HepG2 (cell line): ENCODE data around the gene MCM8. TPM values are rescaled to one million over a fixed set of nuclear protein-coding genes. Genes with fewer than 3 reads are reported as not detected.
A peak's percentile ranks its signal among the peaks of the same experiment; 100 is the strongest.

Experiments used
- ATRX ChIP-seq: sonication (generic); formaldehyde crosslinking; IDR thresholded peaks from 2 replicates; pipeline ENCODE4 v1.4.0; 2020; ENCODE audit warnings: missing genetic modification reagents, borderline replicate concordance
- DNMT3B ChIP-seq: conservative IDR thresholded peaks from 2 replicates; pipeline ENCODE4 v1.6.1; 2016; ENCODE audit warnings: missing biosample characterization, control low read depth
- GATAD2A ChIP-seq: IDR thresholded peaks from 2 replicates; pipeline ENCODE4 v1.6.1; 2016
- HCFC1 ChIP-seq: fragments of 150-350 bp; IDR thresholded peaks from 2 replicates; pipeline ENCODE4 v1.6.1; 2014; ENCODE audit warnings: low read depth, low read length
- HNF1B ChIP-seq: sonication (generic); formaldehyde crosslinking; IDR thresholded peaks from 2 replicates; pipeline ENCODE4 v1.5.1; 2020; ENCODE audit warnings: mild to moderate bottlenecking, moderate library complexity, missing genetic modification reagents
- MAX ChIP-seq: IDR thresholded peaks from 2 replicates; pipeline ENCODE4 v1.6.1; 2012; ENCODE audit warnings: inconsistent platforms
- MED1 ChIP-seq: sonication (generic); formaldehyde crosslinking; IDR thresholded peaks from 2 replicates; pipeline ENCODE4 v1.4.0; 2020; ENCODE audit warnings: missing genetic modification reagents
- MEIS1 ChIP-seq: sonication (generic); formaldehyde crosslinking; IDR thresholded peaks from 2 replicates; pipeline ENCODE4 v1.9.0; 2021; ENCODE audit warnings: mild to moderate bottlenecking, missing genetic modification reagents, moderate library complexity, borderline replicate concordance
- NFYC ChIP-seq: IDR thresholded peaks from 2 replicates; pipeline ENCODE4 v1.6.1; 2016; ENCODE audit warnings: missing genetic modification reagents, missing compliant biosample characterization
- NR2F1 ChIP-seq, 2 experiments: fragments of 450-650 bp in 1 of 2; formaldehyde crosslinking in 1 of 2; IDR thresholded peaks; 2 replicates each; pipeline versions ENCODE4 v1.5.0 to v1.6.1; 2016 to 2020; ENCODE audit warnings: mild to moderate bottlenecking in 1 of 2, missing compliant biosample characterization in 1 of 2, missing genetic modification reagents in 1 of 2, moderate library complexity in 1 of 2
- ZBTB1 ChIP-seq: sonication (generic); formaldehyde crosslinking; IDR thresholded peaks from 2 replicates; pipeline ENCODE4 v1.4.0; 2020; ENCODE audit warnings: missing genetic modification reagents, borderline replicate concordance
- ZBTB46 ChIP-seq: sonication (generic); formaldehyde crosslinking; IDR thresholded peaks from 2 replicates; pipeline ENCODE4 v1.4.0; 2020; ENCODE audit warnings: mild to moderate bottlenecking, missing genetic modification reagents, borderline replicate concordance
- ZBTB7B ChIP-seq: sonication (generic); formaldehyde crosslinking; IDR thresholded peaks from 2 replicates; pipeline ENCODE4 v1.4.0; 2020; ENCODE audit warnings: missing genetic modification reagents
- ZC3H4 ChIP-seq: sonication (generic); formaldehyde crosslinking; IDR thresholded peaks from 2 replicates; pipeline ENCODE4 v1.4.0; 2020; ENCODE audit warnings: missing genetic modification reagents, borderline replicate concordance
- ZFP36L2 ChIP-seq: sonication (generic); formaldehyde crosslinking; IDR thresholded peaks from 2 replicates; pipeline ENCODE4 v1.4.0; 2020; ENCODE audit warnings: missing genetic modification reagents
- ZNF136 ChIP-seq: sonication (generic); formaldehyde crosslinking; IDR thresholded peaks from 2 replicates; pipeline ENCODE4 v1.8.1; 2022; ENCODE audit warnings: low read depth, mild to moderate bottlenecking, moderate library complexity, missing genetic modification reagents
- ZNF44 ChIP-seq: sonication (generic); formaldehyde crosslinking; IDR thresholded peaks from 2 replicates; pipeline ENCODE4 v1.5.1; 2020; ENCODE audit warnings: mild to moderate bottlenecking, missing genetic modification reagents
- ZNF564 ChIP-seq: sonication (generic); formaldehyde crosslinking; IDR thresholded peaks from 2 replicates; pipeline ENCODE4 v1.8.1; 2023; ENCODE audit warnings: mild to moderate bottlenecking, missing genetic modification reagents
- ZNF691 ChIP-seq: sonication (generic); formaldehyde crosslinking; IDR thresholded peaks from 2 replicates; pipeline ENCODE4 v1.4.0; 2020; ENCODE audit warnings: missing genetic modification reagents, low read depth, mild to moderate bottlenecking, borderline replicate concordance
- ZNF75D ChIP-seq: sonication (generic); formaldehyde crosslinking; IDR thresholded peaks from 2 replicates; pipeline ENCODE4 v1.8.1; 2023; ENCODE audit warnings: missing genetic modification reagents, mild to moderate bottlenecking, borderline replicate concordance
- ZNF761 ChIP-seq: sonication (generic); formaldehyde crosslinking; conservative IDR thresholded peaks from 2 replicates; pipeline ENCODE4 v1.4.0; 2020; ENCODE audit warnings: mild to moderate bottlenecking, missing genetic modification reagents
- ZNF784 ChIP-seq: sonication (generic); formaldehyde crosslinking; IDR thresholded peaks from 2 replicates; pipeline ENCODE4 v1.5.1; 2020; ENCODE audit warnings: missing genetic modification reagents, mild to moderate bottlenecking, borderline replicate concordance
- ZSCAN9 ChIP-seq: IDR thresholded peaks from 2 replicates; pipeline ENCODE4 v1.6.1; 2016; ENCODE audit warnings: borderline replicate concordance
- polyA plus RNA-seq, 8 experiments: library from polyadenylated mRNA; depleted of rRNA in 3 of 8; stranded (reverse) in 7 of 8; unstranded in 1 of 8; fragments of >200 nt; fragmentation: Illumina TruSeq in 4 of 8; extraction: Trizol in 4 of 8; gene quantifications; 2 replicates each; pipeline versions ENCODE4 v1.2.1 to v1.2.3, GENCODE V29; 2011 to 2016; ENCODE audit warnings: low read depth in 4 of 8, missing spikeins in 1 of 8, mixed read lengths in 1 of 8; ENCODE audit not compliant: insufficient read depth in 1 of 8
- total RNA-seq, 5 experiments: library from RNA; depleted of rRNA; stranded (reverse); fragments of >200 nt; fragmentation: Illumina TruSeq; extraction: Trizol; gene quantifications; 2 replicates each; pipeline ENCODE4 v1.2.3, GENCODE V29; 2016; ENCODE audit warnings: low read depth in 1 of 5

MCM8 gene
- total and polyA plus RNA-seq, 2 of the 13 experiments (the other 11 are each of a cell fraction or from before 2014, with no cell fraction given) = 11.5 to 59.3 TPM

- TF ChIP-seq HNF1B (CRISPR knock-in tag) (peak; percentile 99), ZNF44 (CRISPR knock-in tag) (peak; percentile 95; the same call in 1 of the 2 replicates), ZC3H4 (CRISPR knock-in tag) (no peak; the same call in 1 of the 2 replicates), ZNF75D (CRISPR knock-in tag) (no peak), MED1 (CRISPR knock-in tag) (peak; percentile 77; the same call in 1 of the 2 replicates), ZNF784 (CRISPR knock-in tag) (peak; percentile 79; the same call in 1 of the 2 replicates), GATAD2A (CRISPR knock-in tag) (peak; percentile 70), MAX (peak; percentile 99), MEIS1 (CRISPR knock-in tag) (0 out of 2 replicates have a peak, but pooled peaks have one; percentile 80), NR2F1 (CRISPR knock-in tag; IDR thresholded peaks at IDR 0.05) (no peak), ZFP36L2 (0 out of 2 replicates have a peak, but pooled peaks have one; percentile 14), NFYC (peak; percentile 98), DNMT3B (peak; percentile 86), ZBTB7B (CRISPR knock-in tag) (peak; percentile 84; the same call in 1 of the 2 replicates), ZNF564 (0 out of 2 replicates have a peak, but pooled peaks have one; percentile 40), ZNF691 (peak; percentile 91), ATRX (CRISPR knock-in tag) (no peak), ZNF761 (peak; percentile 98), ZNF136 (peak; percentile 91), ZSCAN9 (CRISPR knock-in tag) (peak; percentile 96), HCFC1 (peak; percentile 72), ZBTB1 (CRISPR knock-in tag) (no peak), ZBTB46 (CRISPR knock-in tag) (0 out of 2 replicates have a peak, but pooled peaks have one; percentile 80)
Measured at GRCh38 chr20:5950271-5951031, at the start of gene MCM8, which contains the start of gene TRMT6 (continued).
